Skin of body (tissue), 2 donors: ENCODE data around the gene ADAM17. TPM values are rescaled to one million over a fixed set of nuclear protein-coding genes. Genes with fewer than 3 reads are reported as not detected.

Experiments used
- DNase-seq: peaks from one replicate; lab custom pipeline; 2025; lab: John Stamatoyannopoulos, UW
- total RNA-seq: library from RNA; depleted of rRNA; stranded (reverse); fragments of >200 nt; gene quantifications from one replicate; pipeline ENCODE4 v1.2.3, GENCODE V29; 2014

The ADAM17 gene
- total RNA-seq, 1 donor from 2014 or later: 44.2 TPM

DNA sequence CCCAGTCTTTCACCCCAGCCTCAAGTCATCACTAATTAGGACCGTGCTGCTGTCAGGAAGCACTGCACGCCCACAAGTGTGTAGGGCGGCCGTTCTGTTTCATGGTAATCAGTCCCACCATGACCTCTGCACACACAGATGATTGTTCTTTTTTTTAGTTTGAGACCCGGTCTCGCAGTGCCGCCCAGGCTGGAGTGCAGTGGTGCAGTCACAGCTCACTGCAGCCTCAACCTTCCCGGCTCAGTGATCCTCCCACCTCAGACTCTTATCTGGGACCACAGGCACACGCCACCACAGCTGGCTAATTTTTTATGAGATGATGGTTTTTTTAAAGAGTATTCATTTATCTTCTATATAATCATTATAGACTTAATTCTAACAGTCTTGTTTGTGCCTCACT is 83.1 kb downstream of the ADAM17 start:
- DNase-seq: no peak

- DNase-seq: no peak
Observed at GRCh38 chr2:9471206-9471605, 84.4 kb downstream of the ADAM17 start.

GRCh38 chr2:9467687-9468086 is 87.9 kb downstream of the ADAM17 start:
- DNase-seq: no peak

DNA sequence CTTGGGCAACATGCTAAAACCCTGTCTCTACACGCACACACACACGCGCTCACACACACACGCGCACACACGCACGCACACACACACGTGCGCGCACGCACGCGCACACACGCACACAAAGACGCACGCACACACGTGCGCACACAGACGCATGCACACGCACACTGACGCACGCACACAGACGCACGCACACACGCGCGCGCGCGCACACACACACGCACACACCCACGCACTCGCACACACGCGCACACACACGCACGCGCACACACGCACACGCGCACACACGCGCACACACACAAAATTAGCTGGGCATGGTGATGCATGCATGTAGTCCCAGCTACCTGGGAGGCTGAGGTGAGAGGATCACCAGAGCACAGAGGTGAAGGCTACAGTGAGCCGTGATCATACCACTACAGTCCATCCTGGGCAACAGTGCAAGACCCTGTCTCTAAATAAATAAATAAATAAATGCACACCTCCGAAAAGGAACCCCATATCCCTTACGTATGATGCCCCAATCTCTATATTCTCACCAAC is 89.4 kb downstream of the ADAM17 start:
- no peak for DNase-seq

DNA sequence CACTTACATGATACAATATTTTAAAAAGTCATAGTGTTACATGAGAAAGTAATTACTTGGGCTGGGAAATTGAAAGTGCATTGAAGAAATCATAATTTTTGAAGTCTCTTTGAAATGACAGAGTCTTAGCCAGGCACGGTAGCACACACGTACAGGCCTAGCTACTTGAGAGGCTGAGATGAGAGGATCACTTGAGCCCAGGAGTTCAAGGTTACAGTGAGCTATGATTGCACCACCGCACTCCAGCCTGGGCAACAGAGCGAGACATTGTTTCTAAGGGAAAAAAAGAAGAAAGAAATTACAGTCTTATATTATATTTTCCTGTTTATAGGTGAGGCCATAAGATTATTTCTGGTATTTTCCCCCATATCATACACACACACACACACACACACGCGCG is 90.5 kb downstream of the ADAM17 start:
- DNase-seq: no peak

GRCh38 chr2:9463698-9464034 is 92.0 kb downstream of the ADAM17 start:
- no peak for DNase-seq

- no peak for DNase-seq
Observed at GRCh38 chr2:9462886-9463697, 92.5 kb downstream of the ADAM17 start.

DNA sequence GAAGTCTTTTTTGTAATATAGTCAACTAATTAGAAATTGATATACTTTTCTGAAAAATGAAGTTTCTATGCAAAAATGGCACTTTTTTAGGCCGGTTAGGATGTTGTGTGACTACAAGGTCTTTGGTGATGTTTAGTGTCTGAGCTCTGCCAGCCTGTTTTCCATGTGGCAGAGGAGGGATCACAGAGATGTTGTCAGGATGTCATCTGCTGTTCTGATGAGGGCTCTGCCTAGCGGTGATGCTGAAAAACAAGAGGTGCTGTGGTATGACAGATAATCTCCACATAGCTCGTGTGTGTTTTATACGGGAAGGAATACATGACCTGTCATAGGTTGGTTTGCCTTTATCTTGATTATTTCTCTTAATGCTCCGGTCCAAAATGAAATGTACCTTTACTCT is 93.3 kb downstream of the ADAM17 start:
- DNase-seq: no peak

GRCh38 chr2:9461079-9461478 is 94.6 kb downstream of the ADAM17 start:
- DNase-seq: peak; percentile 32

DNA sequence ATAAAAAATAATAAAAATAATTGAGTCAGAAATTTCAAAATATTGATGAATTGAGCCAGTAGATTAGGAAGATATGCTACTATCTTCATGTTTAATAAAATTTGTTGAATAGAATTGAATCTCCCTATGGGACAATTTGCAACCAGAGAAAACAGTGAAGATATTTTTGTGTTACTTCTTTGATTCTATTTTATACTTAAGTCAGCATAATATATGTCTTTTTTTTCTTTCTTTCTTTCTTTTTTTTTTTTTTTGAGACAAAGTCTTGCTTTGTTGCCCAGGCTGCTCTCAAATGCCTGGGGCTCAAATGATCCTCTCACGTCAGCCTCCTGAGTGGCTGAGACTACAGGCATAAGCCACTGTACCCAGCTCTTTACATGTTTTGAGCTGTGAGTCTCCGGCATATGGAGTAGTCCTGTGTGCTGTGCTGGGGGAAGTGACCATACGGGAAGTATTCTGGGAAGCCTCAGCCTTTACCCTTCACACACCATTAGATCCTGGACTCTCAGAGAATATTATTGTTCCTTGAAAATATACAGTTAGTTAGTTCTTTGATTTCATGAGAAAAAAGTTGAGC is 95.1 kb downstream of the ADAM17 start:
- no peak for DNase-seq

- DNase-seq: no peak
Observed at GRCh38 chr2:9451231-9451630, 104.4 kb downstream of the ADAM17 start.

DNA sequence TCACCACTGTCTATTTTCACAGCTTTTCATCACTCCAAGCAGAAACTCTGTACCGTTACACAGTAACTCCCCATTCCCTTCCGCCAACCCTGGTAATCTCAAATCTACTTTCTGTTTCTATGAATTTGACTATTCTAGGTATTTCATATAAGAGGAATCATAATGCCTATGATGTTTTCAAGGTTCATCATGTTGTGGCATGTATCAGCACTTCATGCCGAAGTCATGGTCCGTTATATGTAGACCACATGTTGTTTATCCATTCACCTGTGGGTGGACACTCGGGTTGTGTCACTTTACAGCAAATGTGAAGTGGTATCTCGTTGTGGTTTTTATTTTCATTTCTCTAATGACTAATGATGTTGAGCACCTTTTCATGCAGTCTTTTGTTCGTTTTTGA is 110.5 kb downstream of the ADAM17 start:
- no peak for DNase-seq

DNA sequence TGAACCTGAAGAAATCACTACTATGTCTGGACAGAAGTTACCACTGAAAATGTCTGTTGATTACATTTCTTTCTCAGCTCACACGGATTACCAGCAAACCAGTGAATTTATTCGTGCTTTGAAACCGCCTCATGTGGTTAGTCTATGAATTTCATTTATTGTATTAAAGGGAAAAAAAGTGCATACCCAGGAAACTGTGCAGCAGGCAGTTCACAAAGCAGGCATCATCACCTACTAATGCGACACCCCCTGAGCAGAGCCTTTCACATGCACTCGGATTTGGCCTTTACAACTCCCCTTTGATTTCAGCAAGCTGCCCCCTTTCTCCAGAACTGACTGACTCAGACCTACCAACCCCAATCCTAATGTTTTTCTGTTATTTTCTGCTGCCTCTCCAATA is 112.1 kb downstream of the ADAM17 start:
- DNase-seq: no peak

DNA sequence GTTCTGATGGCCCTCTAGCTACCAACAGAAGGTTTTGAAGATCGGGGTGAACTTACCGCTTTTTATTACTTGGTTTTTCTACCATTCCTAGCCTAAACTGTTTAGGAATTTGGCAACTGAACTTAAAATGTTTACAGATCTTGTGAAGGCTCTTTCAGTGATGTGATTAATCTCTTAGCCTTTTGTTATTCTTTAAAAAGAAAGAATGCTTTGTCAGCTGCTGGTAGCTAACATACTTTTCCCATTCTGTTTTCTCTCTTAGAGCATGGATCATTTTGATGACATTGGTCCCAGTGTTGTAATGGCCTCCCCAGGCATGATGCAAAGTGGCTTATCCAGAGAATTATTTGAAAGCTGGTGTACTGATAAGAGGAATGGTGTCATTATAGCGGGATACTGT is 114.1 kb downstream of the ADAM17 start:
- DNase-seq: no peak

DNA sequence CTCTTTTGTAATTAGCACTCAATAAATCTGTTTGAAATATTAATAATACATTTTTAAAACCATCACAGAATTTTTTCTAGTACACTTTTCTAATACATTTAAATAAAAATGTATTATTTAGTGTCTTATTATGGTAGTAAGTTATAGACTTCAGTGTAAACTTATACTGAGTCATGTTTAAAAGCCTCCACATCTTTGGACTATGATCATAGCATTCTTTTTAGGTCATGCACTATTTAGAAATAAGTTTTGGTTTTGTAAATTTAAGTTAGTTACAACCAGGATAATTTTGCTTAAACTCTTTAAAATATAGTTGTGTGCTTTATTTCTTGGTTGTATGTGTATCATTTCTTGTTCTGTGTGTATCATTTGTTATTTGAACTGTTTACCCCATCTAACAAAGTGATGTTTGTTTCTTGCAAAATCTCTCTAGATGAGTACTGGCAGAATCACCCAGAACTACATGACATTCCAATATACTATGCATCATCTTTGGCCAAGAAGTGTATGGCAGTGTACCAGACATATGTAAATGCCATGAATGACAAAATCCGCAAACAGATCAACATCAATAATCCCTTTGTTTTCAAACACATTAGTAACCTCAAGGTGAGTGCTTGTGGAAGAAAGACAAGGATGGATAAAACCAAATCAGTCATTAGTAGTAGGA is 115.4 kb downstream of the ADAM17 start:
- DNase-seq: peak; percentile 70

GRCh38 chr2:9439536-9439935 is 116.1 kb downstream of the ADAM17 start:
- no peak for DNase-seq

Other genes starting within 250 kb of the ADAM17 start
- gene ITGB1BP1, start 132.3 kb downstream of the ADAM17 start, total RNA-seq: 39.1 TPM
- 38.4 TPM for gene CPSF3, start 132.2 kb downstream of the ADAM17 start, total RNA-seq
- gene IAH1, start 81.3 kb downstream of the ADAM17 start, total RNA-seq: 31.0 TPM
- 172 TPM for gene YWHAQ, start 75.2 kb upstream of the ADAM17 start, total RNA-seq